DOHH2 (cell line): ENCODE results near the gene C4BPA.

Source experiments
- H3F3A ChIP-seq: fragments of 200-600 bp; sonication (generic), shearing (Covaris generic); 2 replicates; pipeline ENCODE4 v1.6.0; 2016; ENCODE audit warnings: antibody characterized with exemption, mild to moderate bottlenecking; ENCODE audit not compliant: control insufficient read depth, insufficient read depth
- H3K27ac ChIP-seq: fragments of 200-600 bp; sonication (generic); 2 replicates; pipeline ENCODE4 v1.5.1; 2014; ENCODE audit warnings: low read depth, mild to moderate bottlenecking, low read length, moderate library complexity
- H3K27me3 ChIP-seq: fragments of 200-600 bp; sonication (generic); 2 replicates; pipeline ENCODE4 v1.6.1; 2014; ENCODE audit warnings: mild to moderate bottlenecking, low read length, mixed read lengths; ENCODE audit not compliant: control insufficient read depth
- H3K36me3 ChIP-seq: fragments of 200-600 bp; sonication (generic); 2 replicates; pipeline ENCODE4 v1.6.1; 2014; ENCODE audit warnings: mild to moderate bottlenecking, low read length, moderate library complexity, mixed read lengths; ENCODE audit not compliant: control insufficient read depth
- H3K4me1 ChIP-seq: fragments of 200-600 bp; sonication (generic); 2 replicates; pipeline ENCODE4 v1.6.1; 2014; ENCODE audit warnings: mild to moderate bottlenecking, low read length, mixed read lengths; ENCODE audit not compliant: control insufficient read depth
- H3K4me2 ChIP-seq: fragments of 200-600 bp; sonication (generic); 2 replicates; pipeline ENCODE4 v1.6.0; 2014; ENCODE audit warnings: mild to moderate bottlenecking, low read length, moderate library complexity
- H3K4me3 ChIP-seq: fragments of 200-600 bp; sonication (generic); 2 replicates; pipeline ENCODE4 v1.5.1; 2014; ENCODE audit warnings: mild to moderate bottlenecking, low read length, mixed read lengths
- H3K79me2 ChIP-seq: fragments of 200-600 bp; sonication (generic); 2 replicates; pipeline ENCODE4 v1.6.1; 2014; ENCODE audit warnings: mild to moderate bottlenecking, low read length, mixed read lengths; ENCODE audit not compliant: control insufficient read depth
- H3K9me2 ChIP-seq: fragments of 200-600 bp; sonication (generic); replicated peaks from 2 replicates; pipeline ENCODE4 v1.6.1; 2014; ENCODE audit warnings: mild to moderate bottlenecking, low read length, mixed read lengths; ENCODE audit not compliant: control insufficient read depth
- H3K9me3 ChIP-seq: fragments of 200-600 bp; sonication (generic); 2 replicates; pipeline ENCODE4 v1.6.1; 2014; ENCODE audit warnings: antibody characterized with exemption, low read length, mixed read lengths; ENCODE audit not compliant: control insufficient read depth, insufficient read depth
- H4K20me1 ChIP-seq: fragments of 200-600 bp; sonication (generic); 2 replicates; pipeline ENCODE4 v1.6.0; 2014; ENCODE audit warnings: low read depth, mild to moderate bottlenecking, antibody characterized with exemption, low read length, moderate library complexity; ENCODE audit not compliant: control insufficient read depth, insufficient read depth
- EZH2phosphoT487 ChIP-seq: fragments of 200-600 bp; sonication (generic); IDR thresholded peaks from 2 replicates; pipeline ENCODE4 v1.6.1; 2017; ENCODE audit warnings: borderline replicate concordance, mild to moderate bottlenecking, antibody characterized with exemption, low read length, moderate library complexity, mixed read lengths
- TF ChIP-seq, protein P1 (sequence below): fragments of 200-600 bp; sonication (generic); IDR thresholded peaks from one replicate; pipeline ENCODE4 v1.5.1; 2014; ENCODE audit warnings: antibody characterized with exemption, mild to moderate bottlenecking, low read depth, low read length; ENCODE audit not compliant: poor library complexity, severe bottlenecking

Gene C4BPA

DNA sequence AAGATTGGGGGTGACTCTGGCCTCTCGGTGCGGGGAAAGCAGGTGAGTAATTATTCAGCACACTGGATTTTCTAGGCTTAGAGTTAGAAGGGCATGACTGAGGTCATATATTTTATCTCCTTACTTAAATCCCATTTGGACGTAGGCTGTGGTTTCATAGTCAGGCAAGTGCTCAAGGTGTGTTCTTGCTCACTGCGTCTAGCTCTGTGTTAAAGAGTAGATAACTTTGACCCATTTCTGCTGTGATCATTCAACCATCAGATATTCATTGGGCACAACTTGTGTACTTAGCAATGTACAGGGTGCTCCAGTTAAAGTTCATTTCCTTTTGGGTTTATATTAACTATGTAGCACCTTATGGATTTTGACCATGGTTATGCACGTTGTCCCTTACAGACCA is 36.4 kb upstream of the C4BPA start:
- H3F3A ChIP-seq = no peaks in the 10 kb centered on the region
- H3K4me3 ChIP-seq = no peak overlapping the region
- TF ChIP-seq EZH2phosphoT487 = no peak
- TF ChIP-seq, protein P1, sequence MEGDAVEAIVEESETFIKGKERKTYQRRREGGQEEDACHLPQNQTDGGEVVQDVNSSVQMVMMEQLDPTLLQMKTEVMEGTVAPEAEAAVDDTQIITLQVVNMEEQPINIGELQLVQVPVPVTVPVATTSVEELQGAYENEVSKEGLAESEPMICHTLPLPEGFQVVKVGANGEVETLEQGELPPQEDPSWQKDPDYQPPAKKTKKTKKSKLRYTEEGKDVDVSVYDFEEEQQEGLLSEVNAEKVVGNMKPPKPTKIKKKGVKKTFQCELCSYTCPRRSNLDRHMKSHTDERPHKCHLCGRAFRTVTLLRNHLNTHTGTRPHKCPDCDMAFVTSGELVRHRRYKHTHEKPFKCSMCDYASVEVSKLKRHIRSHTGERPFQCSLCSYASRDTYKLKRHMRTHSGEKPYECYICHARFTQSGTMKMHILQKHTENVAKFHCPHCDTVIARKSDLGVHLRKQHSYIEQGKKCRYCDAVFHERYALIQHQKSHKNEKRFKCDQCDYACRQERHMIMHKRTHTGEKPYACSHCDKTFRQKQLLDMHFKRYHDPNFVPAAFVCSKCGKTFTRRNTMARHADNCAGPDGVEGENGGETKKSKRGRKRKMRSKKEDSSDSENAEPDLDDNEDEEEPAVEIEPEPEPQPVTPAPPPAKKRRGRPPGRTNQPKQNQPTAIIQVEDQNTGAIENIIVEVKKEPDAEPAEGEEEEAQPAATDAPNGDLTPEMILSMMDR = no peak
- H3K79me2 ChIP-seq = no peaks in the 10 kb centered on the region
- H4K20me1 ChIP-seq = no peaks in the 10 kb centered on the region
- no peak overlapping the region for H3K27ac ChIP-seq
- no peaks in the 10 kb centered on the region for H3K4me1 ChIP-seq
- H3K4me2 ChIP-seq = no peak overlapping the region
- H3K27me3 ChIP-seq = no peaks in the 10 kb centered on the region
- no peaks in the 10 kb centered on the region for H3K9me3 ChIP-seq
- H3K36me3 ChIP-seq = no peaks in the 10 kb centered on the region
- no peaks in the 10 kb centered on the region for H3K9me2 ChIP-seq

DNA sequence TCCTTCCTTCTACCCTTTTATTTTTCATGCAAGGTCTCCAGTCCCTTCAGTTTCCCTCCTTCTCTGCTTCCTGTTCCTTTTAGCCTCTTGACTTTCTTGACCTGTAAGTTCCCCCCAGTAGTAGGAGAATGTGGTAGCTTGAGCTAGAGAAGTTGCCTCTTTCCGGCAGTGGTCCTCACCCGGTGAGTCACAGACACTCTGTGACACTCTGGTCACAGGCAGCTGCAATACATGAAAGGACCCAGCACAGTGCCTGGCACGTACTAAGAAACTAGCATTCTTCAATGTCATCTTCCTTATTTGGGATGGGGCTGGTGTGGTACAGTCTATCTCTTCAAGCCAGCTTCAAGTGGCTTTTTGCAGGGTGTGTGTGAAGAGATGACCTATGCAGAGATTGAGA is 35.0 kb upstream of the C4BPA start:
- no peaks in the 10 kb centered on the region for H3F3A ChIP-seq
- H3K4me2 ChIP-seq = no peak overlapping the region
- no peak overlapping the region for H3K27ac ChIP-seq
- H3K27me3 ChIP-seq = no peaks in the 10 kb centered on the region
- no peaks in the 10 kb centered on the region for H3K79me2 ChIP-seq
- no peaks in the 10 kb centered on the region for H3K9me2 ChIP-seq
- no peak overlapping the region for H3K4me3 ChIP-seq
- TF ChIP-seq, protein P1 = no peak
- no peak for TF ChIP-seq EZH2phosphoT487
- no peaks in the 10 kb centered on the region for H3K9me3 ChIP-seq
- H3K36me3 ChIP-seq = no peaks in the 10 kb centered on the region
- no peaks in the 10 kb centered on the region for H4K20me1 ChIP-seq
- H3K4me1 ChIP-seq = no peaks in the 10 kb centered on the region

DNA sequence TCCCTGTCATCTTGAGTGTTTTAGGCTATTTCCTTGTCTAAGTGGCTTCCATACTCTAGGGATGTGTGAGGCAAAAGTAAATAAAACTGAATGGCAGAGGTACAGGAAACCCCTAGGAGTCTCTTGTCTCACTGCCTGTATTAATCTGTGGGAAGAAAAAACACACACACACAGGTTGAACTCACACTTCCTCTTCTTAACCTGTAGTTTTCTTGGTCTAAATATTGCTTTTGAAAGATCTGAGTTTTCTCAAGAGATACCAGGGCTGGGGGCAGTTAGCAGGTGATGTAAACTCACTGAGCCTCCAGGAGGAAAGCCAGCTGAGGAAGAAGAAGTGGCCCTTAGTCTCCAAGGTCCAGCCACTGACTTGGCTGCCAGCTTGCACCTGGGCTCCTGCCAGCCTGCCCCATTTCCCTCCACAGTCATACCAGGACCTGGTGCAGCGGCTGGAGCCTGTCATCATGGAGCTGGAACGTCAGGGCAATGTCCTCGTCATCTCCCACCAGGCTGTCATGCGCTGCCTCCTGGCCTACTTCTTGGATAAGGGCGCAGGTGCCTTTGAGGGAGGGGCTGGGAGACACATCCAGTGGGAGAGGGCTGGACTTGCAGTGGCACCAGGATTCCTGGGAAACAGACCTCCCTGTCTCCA is 34.1 kb upstream of the C4BPA start:
- Histone ChIP-seq H3K79me2 (no peaks in the 10 kb centered on the region), H3K9me3 (no peaks in the 10 kb centered on the region), H3K9me2 (no peaks in the 10 kb centered on the region), H4K20me1 (no peaks in the 10 kb centered on the region), H3F3A (no peaks in the 10 kb centered on the region), H3K4me2 (no peak overlapping the region), H3K36me3 (no peaks in the 10 kb centered on the region), H3K4me1 (no peaks in the 10 kb centered on the region), H3K4me3 (no peak overlapping the region), H3K27me3 (peaks cover 3% of the 10 kb centered on the region), H3K27ac (no peak overlapping the region)
- TF ChIP-seq, protein P1 = no peak
- TF ChIP-seq EZH2phosphoT487 = no peak
